ENCODE data around the gene ANKLE1. TPM values are rescaled to one million over a fixed set of nuclear protein-coding genes. Genes with fewer than 3 reads are reported as not detected.

Gene ANKLE1
- polyA plus RNA-seq, 1 experiment: 0.38 TPM

GRCh38 chr19:17305216-17305516 is 23.5 kb downstream of the ANKLE1 start:
- ChIA-PET POLR2A (interaction anchor here (0.6 to 0.7 kb wide), 2 partner anchors 40 to 1575 kb away, joined by 3 to 4 read pairs; no protein-coding TSS in a partner anchor), CTCF (interaction anchor here (0.7 to 5.0 kb wide), 10 partner anchors 12 to 112 kb away, joined by 3 to 52 read pairs (median 3); partner anchors contain the start of gene BABAM1)
- no peak for TF ChIP-seq CTCF (IDR thresholded peaks at IDR 0.05; ENCODE audit: insufficient read depth, low read depth, low read length)
- Histone ChIP-seq H3K27me3 (ENCODE audit: control insufficient read depth, insufficient read depth, low read length) (no peaks in the 10 kb centered on the region), H3K4me3 (ENCODE audit: low read depth, low read length) (peak overlapping the region; percentile 79), H3K36me3 (ENCODE audit: control insufficient read depth, insufficient read depth, low read length) (no peaks in the 10 kb centered on the region; the same call in 1 of the 2 replicates)
- no peak for DNase-seq (ENCODE audit: low read depth)

GRCh38 chr19:17305517-17306284 is 24.0 kb downstream of the ANKLE1 start, which contains the start of gene MRPL34:
Gene MRPL34 (plus strand): TSS chr19:17305872. CDS start chr19:17305893, 21 bp downstream.
- Histone ChIP-seq H3K36me3 (ENCODE audit: control insufficient read depth, insufficient read depth, low read length) (no peaks in the 10 kb centered on the region; the same call in 1 of the 2 replicates), H3K27me3 (ENCODE audit: control insufficient read depth, insufficient read depth, low read length) (no peaks in the 10 kb centered on the region), H3K4me3 (ENCODE audit: low read depth, low read length) (peak within 1 kb of the TSS; percentile 79)
- POLR2A ChIA-PET: interaction anchor here (0.6 to 0.7 kb wide), 3 partner anchors 39 to 1574 kb away, joined by 3 to 4 read pairs (median 3); no protein-coding TSS in a partner anchor
- CTCF ChIA-PET: interaction anchor here (0.6 to 5.0 kb wide), 11 partner anchors 11 to 112 kb away, joined by 3 to 52 read pairs (median 3); partner anchors contain the start of gene BABAM1
- peak; percentile 94 for DNase-seq (ENCODE audit: low read depth)
- peak; percentile 92 for TF ChIP-seq CTCF (IDR thresholded peaks at IDR 0.05; ENCODE audit: insufficient read depth, low read depth, low read length)

GRCh38 chr19:17306285-17306714 is 24.6 kb downstream of the ANKLE1 start:
- CTCF ChIA-PET: interaction anchor here (0.5 to 5.0 kb wide), 4 partner anchors 10 to 478 kb away, joined by 3 to 16 read pairs (median 4); no protein-coding TSS in a partner anchor
- POLR2A ChIA-PET: interaction anchor here (0.7 kb wide), 1 partner anchor 173 kb away, joined by 3 read pairs; no protein-coding TSS in a partner anchor

GRCh38 chr19:17307876-17308377 is 26.2 kb downstream of the ANKLE1 start:
- Histone ChIP-seq H3K36me3 (ENCODE audit: control insufficient read depth, insufficient read depth, low read length) (no peaks in the 10 kb centered on the region; the same call in 1 of the 2 replicates), H3K4me3 (ENCODE audit: low read depth, low read length) (no peak overlapping the region), H3K27me3 (ENCODE audit: control insufficient read depth, insufficient read depth, low read length) (no peaks in the 10 kb centered on the region)
- POLR2A ChIA-PET: no interaction called here
- CTCF ChIA-PET: interaction anchor here (0.5 to 5.0 kb wide), 3 partner anchors 16 to 227 kb away, joined by 3 to 16 read pairs (median 3); no protein-coding TSS in a partner anchor
- DNase-seq (ENCODE audit: low read depth): no peak
- TF ChIP-seq CTCF (IDR thresholded peaks at IDR 0.05; ENCODE audit: insufficient read depth, low read depth, low read length): no peak

More at GRCh38 chr19:17306285-17306714, 24.6 kb downstream of the ANKLE1 start:
- Histone ChIP-seq H3K36me3 (ENCODE audit: control insufficient read depth, insufficient read depth, low read length) (no peaks in the 10 kb centered on the region), H3K27me3 (ENCODE audit: control insufficient read depth, insufficient read depth, low read length) (no peaks in the 10 kb centered on the region), H3K4me3 (ENCODE audit: low read depth, low read length) (peak overlapping the region; percentile 79)
- no peak for TF ChIP-seq CTCF (IDR thresholded peaks at IDR 0.05; ENCODE audit: insufficient read depth, low read depth, low read length)
- DNase-seq (ENCODE audit: low read depth): no peak
